Measurements from ENCODE around the gene PPP1R12B. TPM values are rescaled to one million over a fixed set of nuclear protein-coding genes. Genes with fewer than 3 reads are reported as not detected.
A peak's percentile ranks its signal among the peaks of the same experiment; 100 is the strongest.
"Not testable (repeated sequence)": the region's sequence is repeated elsewhere in the genome, so short reads cannot be mapped to it uniquely, and the experiment has no call there.

Gene PPP1R12B
- total RNA-seq, 1 donor from 2014 or later = 2.4 TPM

DNA sequence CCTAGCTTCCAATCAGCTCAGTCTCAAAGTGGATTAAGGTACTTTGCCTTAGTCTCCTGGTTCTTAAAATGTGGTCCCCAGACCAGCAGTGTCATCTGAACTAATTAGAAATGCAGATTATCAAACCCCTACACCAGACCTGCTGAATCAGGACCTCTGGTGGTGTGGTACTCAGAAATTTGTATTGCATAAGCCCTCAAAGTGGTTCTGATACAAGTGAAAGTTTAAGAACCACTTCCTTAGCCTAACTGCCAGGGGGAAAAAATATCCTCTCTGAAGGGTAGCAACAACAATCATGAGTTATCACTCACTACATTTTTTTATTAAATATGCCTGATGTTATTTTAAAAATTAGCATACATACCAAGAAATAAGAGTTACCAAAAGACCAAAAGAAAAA, 131.2 kb downstream of the PPP1R12B start:
- DNase-seq (ENCODE audit: low read depth in 2 of 2) = peak in 1 of 2 donors; percentile 4

DNA sequence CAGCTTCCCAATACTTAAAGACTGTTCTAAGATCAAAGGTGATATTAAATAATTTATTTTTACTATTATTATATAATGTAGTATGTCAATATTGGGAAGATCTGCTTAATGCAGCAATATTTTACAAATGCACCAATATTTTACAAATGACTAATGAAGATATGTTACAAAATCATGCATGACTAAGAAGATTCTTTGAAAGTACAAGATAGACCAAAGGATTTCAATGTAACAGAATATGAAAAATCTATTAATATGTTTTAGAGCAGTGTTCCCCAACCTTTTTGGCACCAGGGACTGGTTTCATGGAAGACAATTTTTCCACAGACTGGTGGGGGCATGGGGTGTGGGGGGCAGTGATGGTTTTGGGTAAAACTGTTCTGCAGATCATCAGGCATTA, 132.1 kb downstream of the PPP1R12B start:
- not testable (repeated sequence) for DNase-seq (ENCODE audit: low read depth in 2 of 2)

DNA sequence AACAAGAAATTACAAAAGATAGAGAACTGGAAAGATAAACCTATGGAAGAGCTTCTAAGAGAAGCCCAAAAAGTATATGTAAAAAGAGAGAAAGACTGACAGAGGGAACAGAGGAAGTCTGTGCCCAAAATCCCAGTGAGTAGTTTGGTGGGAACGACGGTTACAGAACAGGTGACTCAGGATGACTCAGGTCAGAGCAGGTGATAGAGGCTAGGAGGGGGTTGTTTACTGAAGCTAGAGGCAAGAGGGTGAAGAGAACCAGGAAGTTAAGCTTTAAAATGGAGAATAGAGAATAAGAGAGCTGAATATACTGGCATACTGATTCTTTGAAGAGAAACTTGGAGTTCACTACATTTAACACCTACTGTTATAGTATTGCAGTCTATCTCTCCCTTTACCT, 134.9 kb downstream of the PPP1R12B start:
- peak in 1 of 2 donors; percentile 5 for DNase-seq (ENCODE audit: low read depth in 2 of 2)

DNA sequence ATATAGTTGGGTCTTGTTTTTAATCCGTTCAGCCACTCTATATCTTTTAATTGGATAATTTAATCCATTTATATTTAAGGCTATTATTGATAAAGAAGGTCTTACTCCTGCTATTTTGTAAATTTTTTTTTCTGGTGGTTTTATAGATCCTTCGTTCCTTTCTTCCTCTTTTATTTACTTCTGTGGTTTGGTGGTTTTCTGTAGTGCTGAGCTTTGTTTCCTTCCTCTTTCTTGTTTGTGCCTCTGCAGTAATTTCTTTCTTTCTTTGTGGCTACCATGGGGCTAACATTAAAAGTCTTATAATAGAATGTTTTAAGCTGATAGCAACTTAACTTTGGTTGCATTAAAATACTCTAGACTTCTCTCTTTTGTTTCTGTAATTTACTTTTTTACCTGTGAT, 135.5 kb downstream of the PPP1R12B start:
- not testable (repeated sequence) for DNase-seq (ENCODE audit: low read depth in 2 of 2)

DNA sequence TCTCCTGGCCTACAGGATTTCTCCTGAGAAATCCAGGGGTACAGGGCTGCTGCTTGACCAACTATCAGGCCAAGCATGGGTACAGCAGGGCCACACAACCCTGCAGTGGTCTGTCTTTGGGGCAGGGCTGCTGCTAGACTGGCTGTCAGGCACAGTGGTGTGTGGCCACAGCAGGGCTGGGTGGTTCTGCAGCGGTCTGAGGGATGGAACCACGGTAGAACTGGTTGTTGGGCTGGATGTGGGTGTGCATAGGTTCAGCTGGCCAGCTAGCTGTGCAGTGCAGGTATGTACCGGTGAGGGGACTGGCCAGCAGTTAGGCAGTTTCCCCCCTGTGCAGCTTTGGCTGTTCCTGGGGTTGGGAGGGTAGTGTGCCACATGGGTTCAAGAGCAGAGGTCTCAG, 136.3 kb downstream of the PPP1R12B start:
- DNase-seq (ENCODE audit: low read depth in 2 of 2) = not testable (repeated sequence)

DNA sequence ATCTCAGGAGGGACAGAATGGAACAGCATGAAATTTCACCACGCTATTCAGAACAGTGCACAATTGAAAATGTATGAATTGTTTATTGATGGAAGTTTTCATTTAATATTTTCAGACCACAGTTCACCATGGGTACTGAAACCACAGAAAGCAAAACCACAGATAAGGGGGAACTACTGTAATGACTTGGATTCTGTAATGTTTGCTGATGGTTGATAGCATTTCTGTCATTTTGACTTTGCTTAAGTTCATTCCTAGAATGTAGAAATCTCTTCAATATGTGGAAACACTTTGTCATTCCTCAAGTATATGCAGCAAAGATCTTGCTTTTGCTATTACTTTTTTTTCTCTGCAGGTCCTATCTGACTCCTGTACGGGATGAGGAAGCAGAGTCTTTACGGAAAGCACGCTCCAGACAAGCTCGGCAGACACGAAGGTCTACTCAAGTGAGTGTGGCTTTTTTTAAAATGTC, 139.7 kb downstream of the PPP1R12B start:
- not testable (repeated sequence) for DNase-seq (ENCODE audit: low read depth in 2 of 2)

DNA sequence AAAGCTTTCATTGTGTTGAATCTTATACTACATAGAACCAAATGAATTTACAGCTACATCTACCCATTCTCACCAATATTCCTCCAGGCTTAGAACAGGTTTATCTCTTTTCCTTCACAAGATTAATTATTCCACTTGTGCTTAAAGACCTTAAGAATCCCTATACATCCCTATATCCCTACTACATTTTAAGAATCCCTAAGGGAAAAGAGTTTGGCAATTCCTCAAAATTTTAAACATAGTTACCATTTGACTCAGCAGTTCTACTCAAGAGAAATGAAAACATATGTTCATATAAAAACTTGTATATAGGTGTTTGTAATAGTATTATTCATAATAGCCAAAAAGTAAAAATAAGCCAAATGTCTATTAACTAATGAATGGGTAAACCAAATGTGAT, 140.6 kb downstream of the PPP1R12B start:
- DNase-seq (ENCODE audit: low read depth in 2 of 2) = not testable (repeated sequence)

DNA sequence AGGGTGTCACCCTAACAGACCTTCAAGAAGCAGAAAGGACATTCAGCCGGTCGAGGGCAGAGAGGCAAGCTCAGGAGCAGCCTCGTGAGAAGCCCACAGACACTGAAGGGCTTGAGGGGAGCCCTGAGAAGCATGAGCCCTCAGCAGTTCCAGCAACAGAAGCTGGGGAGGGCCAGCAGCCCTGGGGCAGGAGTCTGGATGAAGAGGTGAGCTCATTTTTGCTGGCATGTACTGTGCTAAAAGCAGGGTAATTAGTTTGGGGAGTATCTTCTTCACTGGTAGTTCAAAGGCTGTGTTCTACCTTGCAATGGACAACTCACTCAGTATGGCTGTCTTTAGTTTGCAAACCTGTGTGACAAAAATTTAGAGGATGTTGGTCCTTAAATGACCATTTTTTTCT, 144.6 kb downstream of the PPP1R12B start:
- DNase-seq (ENCODE audit: low read depth in 2 of 2) = not testable (repeated sequence)

DNA sequence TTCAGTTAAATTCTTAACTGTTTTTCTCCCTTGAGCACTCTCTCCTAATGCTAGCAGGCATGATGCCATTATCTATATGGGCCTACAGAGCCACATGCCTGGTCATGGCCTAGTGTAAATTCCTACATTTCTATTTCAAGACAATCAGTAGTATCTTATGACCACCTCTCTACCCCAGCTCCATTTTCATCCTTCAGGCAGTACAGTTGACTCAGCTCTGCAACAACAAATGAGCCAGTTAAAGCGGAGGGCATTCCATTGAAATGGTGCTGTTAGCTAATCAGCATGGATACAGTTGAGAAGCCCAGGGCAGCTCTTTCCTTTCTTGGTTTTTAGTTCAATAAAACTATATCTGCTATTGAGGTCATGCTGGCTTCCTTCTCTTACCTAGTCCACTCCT, 150.0 kb downstream of the PPP1R12B start:
- no peak for DNase-seq (ENCODE audit: low read depth in 2 of 2)

DNA sequence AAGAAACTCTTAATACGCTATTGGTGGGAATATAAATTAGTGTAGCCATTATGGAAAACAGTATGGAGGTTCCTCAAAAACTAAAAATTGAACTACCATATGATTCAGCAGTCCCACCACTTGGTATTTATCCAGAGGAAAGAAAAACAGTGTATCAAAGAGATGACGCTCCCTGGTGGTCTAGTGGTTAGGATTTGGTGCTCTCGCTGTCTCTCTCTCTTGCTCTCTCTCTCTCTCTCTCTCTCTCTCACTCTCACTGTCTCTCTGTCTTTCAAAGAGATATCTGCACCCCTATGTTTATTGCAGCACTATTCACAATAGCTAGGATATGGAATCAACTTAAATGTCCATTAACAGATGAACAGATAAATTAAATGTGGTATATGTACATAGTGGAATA, 151.5 kb downstream of the PPP1R12B start:
- DNase-seq (ENCODE audit: low read depth in 2 of 2) = peak in 1 of 2 donors; percentile 6

DNA sequence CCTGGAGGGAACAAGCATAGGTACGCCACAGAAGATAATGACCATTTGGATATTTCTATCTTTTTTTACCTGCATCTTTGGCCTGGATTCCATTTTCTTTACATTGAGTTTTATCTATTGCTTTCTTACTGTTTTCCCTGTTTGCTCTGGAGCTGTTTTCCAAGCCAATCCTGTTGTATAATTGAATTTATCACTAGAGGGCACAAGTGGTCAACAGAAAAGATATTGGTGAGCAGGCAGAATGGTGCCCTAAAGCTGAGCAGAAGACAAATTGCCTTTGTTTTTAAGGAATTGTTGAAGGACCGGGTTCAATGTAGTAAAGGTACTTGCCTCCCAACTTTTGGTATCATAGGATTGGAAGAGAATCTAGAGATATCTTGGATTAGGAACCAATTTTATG, 152.8 kb downstream of the PPP1R12B start:
- DNase-seq (ENCODE audit: low read depth in 2 of 2) = peak; percentile 12 to 47

DNA sequence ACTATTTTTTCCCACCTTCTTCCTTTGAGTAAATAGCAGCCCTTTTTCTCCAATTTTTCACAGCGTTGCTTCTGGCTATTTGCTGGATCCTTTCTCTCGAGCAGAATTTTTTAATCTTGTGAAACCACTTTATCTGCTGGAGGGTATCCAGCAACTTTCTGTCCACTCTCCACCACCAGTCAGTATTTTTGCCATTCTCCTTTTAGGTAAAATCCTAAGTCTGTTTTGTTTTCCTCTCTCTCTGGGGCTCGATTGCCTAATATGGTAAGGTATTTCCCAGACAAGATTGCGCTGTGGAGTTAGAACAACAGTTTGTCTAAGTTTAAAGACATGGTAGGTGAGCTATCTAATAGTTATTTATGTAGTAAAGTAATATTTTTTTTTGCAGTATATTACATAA, 156.9 kb downstream of the PPP1R12B start:
- no peak for DNase-seq (ENCODE audit: low read depth in 2 of 2)

DNA sequence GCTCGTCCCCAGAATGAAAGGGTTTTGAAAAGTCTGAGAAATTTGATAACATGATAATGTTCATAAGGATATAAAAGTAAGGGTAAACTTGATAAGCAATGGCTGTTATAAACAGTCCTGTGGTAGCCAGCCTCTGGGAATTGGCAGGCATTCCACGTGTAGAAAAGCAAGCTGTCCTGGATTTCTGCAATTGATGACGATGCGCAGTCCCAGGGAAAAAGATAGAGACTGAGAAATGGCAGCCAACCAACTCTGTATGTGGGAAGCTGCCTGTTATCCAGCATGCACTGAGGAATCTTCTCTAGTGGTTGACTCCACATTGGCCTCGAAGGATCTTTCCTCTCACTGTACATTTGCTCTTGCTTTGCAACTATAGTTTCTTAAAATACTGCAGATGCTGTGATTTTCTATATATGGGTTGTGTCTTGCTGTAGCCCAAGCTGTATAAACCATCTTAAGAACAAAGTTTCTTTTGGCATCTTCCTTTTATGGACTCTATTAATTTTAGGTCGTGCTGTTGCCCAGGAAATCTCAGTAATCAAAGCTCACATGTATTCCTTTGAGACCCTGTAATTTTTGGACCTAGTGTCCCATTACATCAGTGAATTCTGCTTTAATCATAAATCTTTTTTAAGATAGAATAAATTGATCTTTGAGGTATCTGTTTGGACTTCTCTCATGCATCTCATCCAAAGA, 157.5 kb downstream of the PPP1R12B start:
- not testable (repeated sequence) for DNase-seq (ENCODE audit: low read depth in 2 of 2)

DNA sequence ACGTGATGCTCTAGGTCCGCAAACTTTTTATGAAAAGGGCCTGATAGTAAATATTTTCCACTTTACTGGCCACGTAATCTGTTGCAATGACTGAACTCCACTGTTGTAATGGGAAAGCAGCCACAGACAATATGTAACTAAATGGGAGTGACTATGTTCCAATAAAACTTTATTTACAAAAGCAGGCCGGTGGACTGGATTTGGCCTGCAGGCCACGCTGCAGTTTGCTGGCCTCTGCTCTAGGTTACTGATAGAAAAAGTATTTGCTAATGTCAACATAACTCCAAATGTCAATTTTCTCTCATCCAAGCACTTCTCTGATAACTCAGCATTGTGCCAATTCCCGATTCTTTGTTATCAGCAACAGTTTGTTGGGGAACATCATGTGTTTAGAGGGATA, 160.4 kb downstream of the PPP1R12B start:
- not testable (repeated sequence) for DNase-seq (ENCODE audit: low read depth in 2 of 2)

DNA sequence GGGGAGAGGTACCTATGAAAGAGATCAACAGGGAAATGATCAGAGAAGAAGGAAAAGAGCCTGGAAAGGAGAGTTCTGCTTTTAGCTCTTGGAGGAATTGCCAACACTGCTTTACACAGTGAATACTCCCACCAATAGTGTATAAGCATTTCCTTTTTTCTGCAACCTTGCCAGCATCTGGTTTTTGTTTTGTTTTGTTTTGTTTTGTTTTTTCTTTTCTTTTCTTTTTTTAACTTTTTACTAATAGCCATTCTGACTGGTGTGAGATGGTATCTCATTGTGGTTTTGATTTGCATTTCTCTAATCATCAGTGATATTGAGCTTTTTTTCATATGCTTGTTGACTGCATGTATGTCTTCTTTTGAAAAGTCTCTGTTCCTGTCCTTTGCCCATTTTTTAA, 165.4 kb downstream of the PPP1R12B start:
- DNase-seq (ENCODE audit: low read depth in 2 of 2) = not testable (repeated sequence)

DNA sequence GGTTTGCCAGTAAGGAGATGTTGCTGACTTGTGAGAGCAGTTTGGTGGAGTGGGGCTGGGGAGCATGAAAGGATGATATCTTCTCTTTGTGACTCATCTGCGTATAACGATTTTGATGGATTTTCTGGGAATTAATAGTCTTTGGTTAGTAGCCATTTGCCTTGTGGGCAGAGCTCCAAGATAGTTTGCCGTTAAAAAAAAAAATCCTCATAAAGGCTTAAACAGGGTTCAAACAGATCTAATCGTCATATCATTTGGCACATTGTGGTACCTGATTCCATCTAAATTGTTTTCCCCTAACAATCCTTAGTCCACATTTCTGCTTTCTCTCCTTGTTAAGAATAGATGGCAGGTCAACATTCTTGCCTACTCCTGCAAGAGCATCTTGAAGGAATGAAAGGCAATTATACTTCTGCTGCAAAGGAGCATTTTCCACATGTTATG, 168.0 kb downstream of the PPP1R12B start:
- DNase-seq (ENCODE audit: low read depth in 2 of 2) = no peak

DNA sequence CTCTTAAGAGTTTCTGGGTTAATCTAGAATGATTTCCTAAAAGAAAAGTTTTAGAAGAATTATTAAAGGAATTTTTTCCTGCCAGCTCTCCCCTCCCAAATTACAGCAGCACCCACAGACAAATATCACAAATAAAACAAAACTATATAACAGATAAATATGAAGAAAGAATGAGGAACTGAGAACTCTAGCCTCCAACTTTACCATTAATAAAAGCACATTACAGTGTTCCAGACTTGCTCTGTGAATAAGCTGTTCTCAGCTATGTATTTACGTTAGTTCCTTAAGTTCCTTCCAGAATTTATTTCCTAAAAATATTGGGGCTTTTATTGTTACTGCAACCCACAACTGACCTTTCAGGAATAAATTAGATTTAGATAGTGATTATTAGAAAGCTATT, 168.6 kb downstream of the PPP1R12B start:
- DNase-seq (ENCODE audit: low read depth in 2 of 2) = not testable (repeated sequence)

DNA sequence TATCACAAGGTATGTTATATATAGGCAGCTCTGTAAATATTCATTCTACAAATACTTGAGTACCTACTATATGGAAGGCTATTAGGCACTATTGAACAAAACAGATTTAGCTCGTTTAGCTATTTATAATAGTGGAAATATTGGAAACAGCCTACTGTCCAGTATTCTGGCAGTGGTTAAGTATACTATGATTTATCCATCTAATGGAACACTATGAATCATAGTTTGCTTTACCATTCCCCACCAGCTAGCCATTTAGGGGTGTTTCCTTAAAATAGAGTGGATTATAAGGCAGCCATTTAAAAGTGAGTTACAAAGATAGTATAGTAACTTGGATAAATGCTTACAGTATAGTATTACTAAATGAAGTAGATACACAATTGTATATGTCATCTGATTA, 169.7 kb downstream of the PPP1R12B start:
- DNase-seq (ENCODE audit: low read depth in 2 of 2) = not testable (repeated sequence)

DNA sequence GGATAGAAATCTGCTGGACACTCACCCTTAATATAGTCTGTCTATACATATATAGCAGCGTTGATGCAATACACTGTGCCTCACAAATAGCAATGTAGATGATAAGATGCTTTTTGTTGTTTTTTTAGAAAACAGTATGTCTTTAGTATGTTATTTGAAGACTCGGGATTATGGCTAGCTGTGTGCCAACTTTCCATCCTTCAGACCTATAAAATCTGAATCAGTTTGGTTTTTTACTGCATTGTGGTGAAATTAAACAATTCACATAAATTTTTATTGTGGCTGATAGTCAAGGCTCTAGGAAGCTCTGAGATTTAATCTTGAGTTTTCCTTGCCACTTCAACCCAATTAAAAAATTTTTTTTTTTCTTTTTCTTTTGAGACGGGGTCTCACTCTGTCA, 170.4 kb downstream of the PPP1R12B start:
- not testable (repeated sequence) for DNase-seq (ENCODE audit: low read depth in 2 of 2)

DNA sequence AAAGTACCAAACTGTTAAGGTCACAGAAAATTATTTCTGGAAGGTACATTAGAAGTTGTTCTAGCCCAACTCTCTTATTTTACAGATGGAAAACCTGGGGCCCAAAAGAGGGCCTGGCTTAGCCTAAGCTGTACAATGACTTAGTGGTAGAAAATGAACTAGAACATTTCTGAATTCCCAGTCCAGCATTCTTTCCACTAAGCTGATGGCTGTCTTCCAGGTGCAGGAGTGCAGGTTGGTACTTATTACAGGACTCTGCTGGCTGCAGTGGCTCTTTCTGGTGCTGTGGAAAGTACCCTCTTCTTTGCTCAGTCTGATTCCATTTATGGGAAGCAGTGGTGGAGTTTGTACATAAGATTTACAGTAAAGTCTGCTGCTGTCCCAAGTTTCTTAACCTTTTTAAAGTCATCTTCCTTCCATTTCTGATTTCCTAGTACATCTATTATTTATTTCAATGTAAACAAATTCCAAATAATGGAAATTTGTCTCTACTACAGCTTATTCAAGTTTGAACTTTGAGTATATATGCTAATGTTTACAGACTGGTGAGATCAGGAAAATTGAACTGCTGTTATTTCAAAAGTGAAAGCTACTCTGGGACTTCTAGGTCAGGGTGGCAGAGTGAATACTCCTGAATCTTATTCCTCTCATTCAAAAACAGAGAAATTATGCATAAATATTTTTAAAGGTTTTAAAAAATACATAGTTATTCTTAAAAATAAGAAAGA, 171.8 kb downstream of the PPP1R12B start:
- DNase-seq (ENCODE audit: low read depth in 2 of 2) = not testable (repeated sequence)

DNA sequence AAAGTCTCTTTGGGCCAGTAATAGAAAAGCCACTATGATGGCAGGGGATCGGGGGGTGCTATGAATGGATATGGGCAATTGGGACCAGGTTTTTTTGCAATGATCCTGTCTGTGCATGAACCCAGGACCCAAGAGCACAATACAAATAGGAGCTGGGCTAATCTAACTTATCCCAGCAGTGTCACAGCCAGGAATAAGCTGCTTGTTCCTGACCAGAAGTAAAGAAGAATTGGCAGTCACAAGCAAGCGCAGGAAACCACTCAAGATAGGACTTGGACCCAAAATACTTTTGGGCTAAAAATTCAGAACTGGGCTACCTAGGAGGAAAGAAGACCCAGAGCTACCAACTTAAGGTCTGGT, 172.3 kb downstream of the PPP1R12B start:
- not testable (repeated sequence) for DNase-seq (ENCODE audit: low read depth in 2 of 2)

DNA sequence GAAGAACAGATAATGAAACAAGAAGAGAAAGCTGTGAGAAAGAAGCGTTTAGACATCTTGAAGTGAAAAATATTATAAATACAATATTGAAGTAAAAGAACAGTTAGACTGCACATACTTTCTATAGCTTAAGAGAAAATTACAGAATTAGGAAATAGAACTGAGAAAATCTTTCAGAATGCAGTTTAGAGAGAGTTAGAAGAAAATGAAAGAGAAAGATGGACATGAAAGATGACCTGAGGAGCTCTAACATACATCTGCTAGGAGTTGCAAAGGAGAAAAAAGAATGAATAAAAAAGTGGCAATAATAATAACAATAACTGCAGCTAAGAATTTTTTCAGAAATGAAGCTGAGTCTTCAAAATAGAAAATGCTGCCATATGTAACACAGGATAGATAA, 173.0 kb downstream of the PPP1R12B start:
- not testable (repeated sequence) for DNase-seq (ENCODE audit: low read depth in 2 of 2)

DNA sequence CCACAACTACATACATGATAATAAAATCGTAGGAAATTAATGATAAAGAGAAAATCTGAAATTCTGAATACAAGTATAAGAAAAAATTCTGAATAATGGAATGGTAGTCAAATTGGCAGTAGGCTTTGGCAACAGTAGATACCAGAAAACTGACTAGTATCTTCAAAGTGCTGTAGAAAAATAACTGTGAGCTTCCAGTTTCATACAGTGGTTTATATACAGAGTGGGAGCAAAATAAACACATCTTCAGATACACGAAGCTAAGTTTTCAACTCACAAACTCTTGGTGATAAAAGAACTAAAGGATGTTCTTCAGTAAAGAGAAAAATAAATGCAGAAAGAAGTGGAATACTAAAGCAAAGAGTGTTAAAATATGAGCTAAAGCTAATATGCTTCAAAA, 173.4 kb downstream of the PPP1R12B start:
- DNase-seq (ENCODE audit: low read depth in 2 of 2) = no peak
